Measurements from ENCODE around the gene NUBP2. TPM values are rescaled to one million over a fixed set of nuclear protein-coding genes. Genes with fewer than 3 reads are reported as not detected.

The NUBP2 gene
- polyA plus RNA-seq, 1 of the 3 experiments (the other 2 are of a cell fraction): 73.2 TPM

GRCh38 chr16:1760911-1761310, 21.8 kb upstream of the NUBP2 start:
- H3K36me3 ChIP-seq (replicated peaks in 1 of 2; ENCODE audit: control insufficient read depth in 1 of 2, insufficient read depth in 2 of 2, low read length in 1 of 2): peaks cover 0 to 58% of the 10 kb centered on the region in 2 experiments
- CTCF ChIA-PET: interaction anchor here (0.9 to 1.0 kb wide), 2 partner anchors 13 to 35 kb away, joined by 3 read pairs; no protein-coding TSS in a partner anchor
- 88% methylated on average over 9 of the region's 15 CpGs for WGBS (ENCODE audit: low lambda C conversion rate)

GRCh38 chr16:1761751-1762150, 21.0 kb upstream of the NUBP2 start:
- POLR2A ChIA-PET: no interaction called here
- peaks cover 0 to 63% of the 10 kb centered on the region in 2 experiments for H3K36me3 ChIP-seq (replicated peaks in 1 of 2; ENCODE audit: control insufficient read depth in 1 of 2, insufficient read depth in 2 of 2, low read length in 1 of 2)
- no peak overlapping the region for H3K4me2 ChIP-seq
- no peaks in the 10 kb centered on the region for H3K79me2 ChIP-seq (ENCODE audit: insufficient read depth)
- WGBS (ENCODE audit: low lambda C conversion rate): 91% methylated on average over 13 of the region's 15 CpGs
- H3F3A ChIP-seq (replicated peaks; ENCODE audit: insufficient read depth): no peaks in the 10 kb centered on the region
- H3K27ac ChIP-seq (ENCODE audit: low read depth in 2 of 2, low read length in 1 of 2): no peak overlapping the region
- no peaks in the 10 kb centered on the region for H3K4me1 ChIP-seq (ENCODE audit: control insufficient read depth in 1 of 2, insufficient read depth in 2 of 2, low read depth in 1 of 2, low read length in 1 of 2)
- no peak overlapping the region for H3K4me3 ChIP-seq (ENCODE audit: low read depth in 2 of 2, low read length in 1 of 2)
- no peaks in the 10 kb centered on the region for H3K27me3 ChIP-seq (ENCODE audit: insufficient read depth)
- CTCF ChIA-PET: no interaction called here
- DNase-seq: no peak
- TF ChIP-seq CHD2 (IDR thresholded peaks at IDR 0.05; ENCODE audit: low read length, partially characterized antibody): no peak
- no peaks in the 10 kb centered on the region for H4K20me1 ChIP-seq (ENCODE audit: insufficient read depth)
- H2AFZ ChIP-seq (ENCODE audit: low read depth): no peak overlapping the region
- H3K9ac ChIP-seq: no peak overlapping the region
- no peaks in the 10 kb centered on the region for H3K9me2 ChIP-seq
- H3K9me3 ChIP-seq: no peaks in the 10 kb centered on the region

More at GRCh38 chr16:1760911-1761310, 21.8 kb upstream of the NUBP2 start:
- H3K4me1 ChIP-seq (ENCODE audit: control insufficient read depth in 1 of 2, insufficient read depth in 2 of 2, low read depth in 1 of 2, low read length in 1 of 2): no peaks in the 10 kb centered on the region
- POLR2A ChIA-PET: no interaction called here
- TF ChIP-seq YY1 (IDR thresholded peaks at IDR 0.05; ENCODE audit: low read depth): no peak
- no peak for TF ChIP-seq MEF2A (IDR thresholded peaks at IDR 0.05; ENCODE audit: borderline replicate concordance, low read depth)
- no peak for TF ChIP-seq TCF12 (IDR thresholded peaks at IDR 0.05)
- no peak for TF ChIP-seq CTCF (IDR thresholded peaks at IDR 0.05)
- TF ChIP-seq GATA2 (CRISPR knock-in tag; IDR thresholded peaks at IDR 0.05): no peak
- no peak for TF ChIP-seq SMC3 (IDR thresholded peaks at IDR 0.05; ENCODE audit: low read depth, low read length)
- no peak for TF ChIP-seq RFX5 (IDR thresholded peaks at IDR 0.05; ENCODE audit: low read length)
- no peak for TF ChIP-seq POLR2AphosphoS5 (IDR thresholded peaks at IDR 0.05; ENCODE audit: low read depth, low read length)
- TF ChIP-seq USF1 (IDR thresholded peaks at IDR 0.05; ENCODE audit: borderline replicate concordance, low read depth): no peak
- no peak for TF ChIP-seq FOSL2 (IDR thresholded peaks at IDR 0.05; ENCODE audit: borderline replicate concordance, low read depth)
- TF ChIP-seq FOXJ3 (CRISPR knock-in tag; IDR thresholded peaks at IDR 0.05): no peak
- TF ChIP-seq SIN3A (IDR thresholded peaks at IDR 0.05; ENCODE audit: borderline replicate concordance, low read depth, low read length): no peak
- TF ChIP-seq USF2 (IDR thresholded peaks at IDR 0.05; ENCODE audit: borderline replicate concordance, low read depth, low read length): no peak
- no peaks in the 10 kb centered on the region for H3F3A ChIP-seq (replicated peaks; ENCODE audit: insufficient read depth)
- no peaks in the 10 kb centered on the region for H3K79me2 ChIP-seq (ENCODE audit: insufficient read depth)
- no peaks in the 10 kb centered on the region for H3K9me2 ChIP-seq
- DNase-seq: no peak
- no peaks in the 10 kb centered on the region for H3K9me3 ChIP-seq
- H2AFZ ChIP-seq (ENCODE audit: low read depth): no peak overlapping the region
- H3K4me3 ChIP-seq (ENCODE audit: low read depth in 2 of 2, low read length in 1 of 2): no peak overlapping the region
- H3K4me2 ChIP-seq: no peak overlapping the region
- H3K27me3 ChIP-seq (ENCODE audit: insufficient read depth): no peaks in the 10 kb centered on the region
- no peak overlapping the region for H3K27ac ChIP-seq (ENCODE audit: low read depth in 2 of 2, low read length in 1 of 2)
- H3K9ac ChIP-seq: no peak overlapping the region
- no peaks in the 10 kb centered on the region for H4K20me1 ChIP-seq (ENCODE audit: insufficient read depth)

Data from SK-N-SH (cell line).